CD4-positive, alpha-beta memory T cell (primary cell): ENCODE data around the gene KRTAP23-1. TPM values are rescaled to one million over a fixed set of nuclear protein-coding genes. Genes with fewer than 3 reads are reported as not detected.

Experiments
- CTCF ChIA-PET: fragments of 350-600 bp; sonication (Branson Sonifier 250); formaldehyde crosslinking; loops from one replicate; lab custom pipeline; 2021; ENCODE audit warnings: inconsistent platforms; ENCODE audit not compliant: partially characterized antibody; lab: Charles Lee
- POLR2A ChIA-PET: fragments of 350-600 bp; sonication (Branson Sonifier 250); formaldehyde crosslinking; loops from one replicate; lab custom pipeline; 2021; ENCODE audit not compliant: partially characterized antibody; lab: Charles Lee
- DNase-seq, 5 donors: peaks; one replicate each; pipeline versions ENCODE4 v3.0.0 to v3.0.0-alpha.2; 2020 to 2022; ENCODE audit warnings: mixed read lengths in 1 of 5
- H3K27ac ChIP-seq: one replicate; pipeline ENCODE4 v1.7.0; 2013; ENCODE audit warnings: low read depth, low read length
- H3K27me3 ChIP-seq: 2 replicates; pipeline ENCODE4 v1.7.0; 2013; ENCODE audit warnings: mild to moderate bottlenecking, low read length, moderate library complexity; ENCODE audit not compliant: insufficient read depth
- H3K36me3 ChIP-seq: 2 replicates; pipeline ENCODE4 v1.7.0; 2013; ENCODE audit warnings: mild to moderate bottlenecking, low read length, moderate library complexity; ENCODE audit not compliant: insufficient read depth
- H3K4me1 ChIP-seq: 2 replicates; pipeline ENCODE4 v1.7.0; 2013; ENCODE audit warnings: mild to moderate bottlenecking, low read length, moderate library complexity; ENCODE audit not compliant: insufficient read depth
- H3K4me3 ChIP-seq, 2 donors: one replicate each; pipeline ENCODE4 v1.7.0; 2013; ENCODE audit warnings: low read length in 2 of 2, mild to moderate bottlenecking in 1 of 2
- H3K9me3 ChIP-seq, 2 donors: one replicate each; pipeline ENCODE4 v1.7.0; 2013; ENCODE audit warnings: low read length in 2 of 2, control low read depth in 1 of 2; ENCODE audit not compliant: control insufficient read depth in 1 of 2
- H3K27ac Mint-ChIP-seq, 7 donors: one replicate each; pipeline ENCODE4 v1.8.0; 2020 to 2021; ENCODE audit warnings: mixed read lengths in 7 of 7, mild to moderate bottlenecking in 6 of 7, inconsistent platforms in 3 of 7, moderate library complexity in 3 of 7
- H3K27me3 Mint-ChIP-seq, 2 donors: one replicate each; pipeline ENCODE4 v1.8.0; 2020 to 2021; ENCODE audit warnings: mixed read lengths in 2 of 2
- H3K36me3 Mint-ChIP-seq, 2 donors: one replicate each; pipeline ENCODE4 v1.8.0; 2020 to 2021; ENCODE audit warnings: mixed read lengths in 2 of 2, inconsistent platforms in 1 of 2, mild to moderate bottlenecking in 1 of 2
- H3K4me1 Mint-ChIP-seq, 4 donors: one replicate each; pipeline ENCODE4 v1.8.0; 2020 to 2021; ENCODE audit warnings: mixed read lengths in 4 of 4, mild to moderate bottlenecking in 1 of 4
- H3K4me3 Mint-ChIP-seq, 8 donors: one replicate each; pipeline ENCODE4 v1.8.0; 2020 to 2021; ENCODE audit warnings: mixed read lengths in 8 of 8, mild to moderate bottlenecking in 7 of 8, moderate library complexity in 6 of 8, inconsistent platforms in 3 of 8
- H3K9me3 Mint-ChIP-seq, 8 donors: one replicate each; pipeline ENCODE4 v1.8.0; 2020 to 2021; ENCODE audit warnings: mixed read lengths in 8 of 8, mild to moderate bottlenecking in 5 of 8, inconsistent platforms in 3 of 8, moderate library complexity in 1 of 8
- intact Hi-C: fragments of 100-400 bp; cut with micrococcal nuclease; formaldehyde crosslinking; loops from one replicate; pipeline ENCODE4 v1.15.1; 2023
- polyA plus RNA-seq, 2 donors: library from polyadenylated mRNA; unstranded; fragments of 300-500 nt; fragmentation: Illumina TruSeq; gene quantifications; one replicate each; pipeline ENCODE4 v1.2.3, GENCODE V29; 2021
- total RNA-seq, 2 experiments: library from RNA; stranded (reverse); gene quantifications; one replicate each; pipeline ENCODE4 v1.2.3, GENCODE V29; 2021

KRTAP23-1 gene
- total RNA-seq, result not detected
- not detected for polyA plus RNA-seq

GRCh38 chr21:30348506-30348905 is at the start of gene KRTAP23-1:
TSS of gene KRTAP23-1 (minus strand) at chr21:30348606. CDS start at chr21:30348606, 0 bp downstream.
- Mint-ChIP-seq H3K27me3 (peaks cover 0 to 1% of the 10 kb centered on the region in 2 donors), H3K4me3 (no peak within 1 kb of the TSS), H3K9me3 (peaks cover 0 to 3% (median 0%) of the 10 kb centered on the region in 8 donors), H3K36me3 (no peaks in the 10 kb centered on the region), H3K4me1 (no peaks in the 10 kb centered on the region), H3K27ac (no peak within 1 kb of the TSS)
- ChIA-PET CTCF (interaction anchor here (0.8 kb wide), 1 partner anchor 11 kb away, joined by 4 read pairs; the partner anchor contains the start of gene KRTAP27-1), POLR2A (no interaction called here)
- H3K36me3 ChIP-seq, result no peaks in the 10 kb centered on the region
- H3K27me3 ChIP-seq, result no peaks in the 10 kb centered on the region
- intact Hi-C loops, result no loop called here
- H3K9me3 ChIP-seq, result no peaks in the 10 kb centered on the region
- no peak for DNase-seq
- no peaks in the 10 kb centered on the region for H3K4me1 ChIP-seq
- H3K27ac ChIP-seq, result no peak within 1 kb of the TSS
- H3K4me3 ChIP-seq, result no peak within 1 kb of the TSS

GRCh38 chr21:30395731-30396130 is 47.3 kb upstream of the KRTAP23-1 start, which contains the start of gene KRTAP13-1:
TSS of gene KRTAP13-1 (plus strand) at chr21:30396031. CDS start at chr21:30396087, 56 bp downstream.
- peaks cover 3 to 5% of the 10 kb centered on the region in 2 donors for H3K27me3 Mint-ChIP-seq
- no peaks in the 10 kb centered on the region for H3K9me3 ChIP-seq
- no peak for DNase-seq
- H3K27me3 ChIP-seq, result no peaks in the 10 kb centered on the region
- POLR2A ChIA-PET, result no interaction called here
- peaks cover 0 to 10% (median under 1%) of the 10 kb centered on the region in 8 donors for H3K9me3 Mint-ChIP-seq
- no peak within 1 kb of the TSS for H3K27ac Mint-ChIP-seq
- no peaks in the 10 kb centered on the region for H3K36me3 Mint-ChIP-seq
- CTCF ChIA-PET, result no interaction called here
- H3K36me3 ChIP-seq, result no peaks in the 10 kb centered on the region
- no peak within 1 kb of the TSS for H3K4me3 ChIP-seq
- H3K4me1 ChIP-seq, result no peaks in the 10 kb centered on the region
- no peaks in the 10 kb centered on the region for H3K4me1 Mint-ChIP-seq
- H3K27ac ChIP-seq, result no peak within 1 kb of the TSS
- intact Hi-C loops, result no loop called here
- H3K4me3 Mint-ChIP-seq, result no peak within 1 kb of the TSS

GRCh38 chr21:30391492-30392025 is 43.2 kb upstream of the KRTAP23-1 start:
- DNase-seq, result no peak
- Mint-ChIP-seq H3K27me3 (peaks cover 1% of the 10 kb centered on the region in 2 donors), H3K36me3 (no peaks in the 10 kb centered on the region), H3K9me3 (peaks cover 0 to 17% (median 2%) of the 10 kb centered on the region in 8 donors), H3K4me3 (no peak overlapping the region), H3K27ac (no peak overlapping the region), H3K4me1 (no peaks in the 10 kb centered on the region)
- no peaks in the 10 kb centered on the region for H3K36me3 ChIP-seq
- no peaks in the 10 kb centered on the region for H3K27me3 ChIP-seq
- no peak overlapping the region for H3K27ac ChIP-seq
- H3K4me1 ChIP-seq, result no peaks in the 10 kb centered on the region
- ChIA-PET POLR2A (no interaction called here), CTCF (no interaction called here)
- intact Hi-C loops, result no loop called here
- no peak overlapping the region for H3K4me3 ChIP-seq
- H3K9me3 ChIP-seq, result no peaks in the 10 kb centered on the region

- no peak overlapping the region for H3K27ac Mint-ChIP-seq
- H3K27me3 ChIP-seq, result no peaks in the 10 kb centered on the region
These were observed 33.8 kb upstream of the KRTAP23-1 start for GRCh38 chr21:30382201-30382600.

GRCh38 chr21:30372139-30372770 is 23.8 kb upstream of the KRTAP23-1 start, which contains the start of gene KRTAP13-2:
TSS of gene KRTAP13-2 (minus strand) at chr21:30372271. CDS start at chr21:30372213, 58 bp downstream.
- Histone ChIP-seq H3K4me1 (no peaks in the 10 kb centered on the region), H3K27me3 (no peaks in the 10 kb centered on the region), H3K27ac (no peak within 1 kb of the TSS), H3K4me3 (no peak within 1 kb of the TSS), H3K9me3 (no peaks in the 10 kb centered on the region), H3K36me3 (no peaks in the 10 kb centered on the region)
- Mint-ChIP-seq H3K27me3 (peaks cover 0 to 3% of the 10 kb centered on the region in 2 donors), H3K36me3 (no peaks in the 10 kb centered on the region), H3K9me3 (peaks cover 0 to 4% (median 1%) of the 10 kb centered on the region in 8 donors), H3K4me1 (no peaks in the 10 kb centered on the region), H3K4me3 (no peak within 1 kb of the TSS), H3K27ac (no peak within 1 kb of the TSS)
- no peak for DNase-seq
- ChIA-PET POLR2A (no interaction called here), CTCF (no interaction called here)
- intact Hi-C loops, result no loop called here

More at GRCh38 chr21:30382201-30382600, 33.8 kb upstream of the KRTAP23-1 start:
- Mint-ChIP-seq H3K4me1 (no peaks in the 10 kb centered on the region), H3K4me3 (no peak overlapping the region), H3K9me3 (peaks cover 0 to 6% (median 0%) of the 10 kb centered on the region in 8 donors), H3K36me3 (no peaks in the 10 kb centered on the region), H3K27me3 (peaks cover 0 to 2% of the 10 kb centered on the region in 2 donors)
- Histone ChIP-seq H3K27ac (no peak overlapping the region), H3K4me1 (no peaks in the 10 kb centered on the region), H3K9me3 (no peaks in the 10 kb centered on the region), H3K36me3 (no peaks in the 10 kb centered on the region), H3K4me3 (no peak overlapping the region)
- no peak for DNase-seq
- POLR2A ChIA-PET, result no interaction called here
- CTCF ChIA-PET, result no interaction called here
- intact Hi-C loops, result no loop called here

- no peak for DNase-seq
- intact Hi-C loops, result no loop called here
- H3K27me3 ChIP-seq, result no peaks in the 10 kb centered on the region
- no peaks in the 10 kb centered on the region for H3K36me3 ChIP-seq
- ChIA-PET CTCF (interaction anchor here (0.6 to 0.9 kb wide), 2 partner anchors 16 to 22 kb away, joined by 3 read pairs; no protein-coding TSS in a partner anchor), POLR2A (no interaction called here)
- H3K27ac ChIP-seq, result no peak overlapping the region
- Mint-ChIP-seq H3K9me3 (peaks cover 0 to 3% (median 0%) of the 10 kb centered on the region in 8 donors), H3K27ac (no peak overlapping the region), H3K4me1 (no peaks in the 10 kb centered on the region), H3K36me3 (no peaks in the 10 kb centered on the region), H3K27me3 (peaks cover 0 to 2% of the 10 kb centered on the region in 2 donors), H3K4me3 (no peak overlapping the region)
- H3K9me3 ChIP-seq, result no peaks in the 10 kb centered on the region
- H3K4me1 ChIP-seq, result no peaks in the 10 kb centered on the region
- no peak overlapping the region for H3K4me3 ChIP-seq
These were observed 7.5 kb upstream of the KRTAP23-1 start for GRCh38 chr21:30355906-30356305.

GRCh38 chr21:30354308-30355005 is 6.1 kb upstream of the KRTAP23-1 start:
- Mint-ChIP-seq H3K4me1 (no peaks in the 10 kb centered on the region), H3K36me3 (no peaks in the 10 kb centered on the region)

More at GRCh38 chr21:30354308-30355005, 6.1 kb upstream of the KRTAP23-1 start:
- Histone ChIP-seq H3K9me3 (no peaks in the 10 kb centered on the region), H3K27me3 (no peaks in the 10 kb centered on the region), H3K36me3 (no peaks in the 10 kb centered on the region), H3K27ac (no peak overlapping the region), H3K4me3 (no peak overlapping the region), H3K4me1 (no peaks in the 10 kb centered on the region)
- intact Hi-C loops, result no loop called here
- no peak overlapping the region for H3K4me3 Mint-ChIP-seq
- peaks cover 0 to 2% of the 10 kb centered on the region in 2 donors for H3K27me3 Mint-ChIP-seq
- no peak overlapping the region for H3K27ac Mint-ChIP-seq
- no peak for DNase-seq
- POLR2A ChIA-PET, result no interaction called here
- peaks cover 0 to 3% (median 0%) of the 10 kb centered on the region in 8 donors for H3K9me3 Mint-ChIP-seq
- CTCF ChIA-PET, result no interaction called here
